H1 (cell line): ENCODE data around the gene PDYN. TPM values are rescaled to one million over a fixed set of nuclear protein-coding genes. Genes with fewer than 3 reads are reported as not detected.

ENCODE experiments used
- CTCF ChIA-PET: fragments of 300-600 bp; sonication (Branson Sonifier 250); formaldehyde crosslinking; loops from one replicate; lab custom pipeline; 2021; ENCODE audit not compliant: partially characterized antibody; lab: Charles Lee
- POLR2A ChIA-PET: fragments of 300-600 bp; sonication (Branson Sonifier 250); formaldehyde crosslinking; loops from one replicate; lab custom pipeline; 2021; ENCODE audit warnings: inconsistent platforms; ENCODE audit not compliant: partially characterized antibody; lab: Charles Lee
- DNase-seq, 2 experiments: peaks; one replicate each; pipeline versions ENCODE4 v3.0.0 to v3.0.0-alpha.2; 2010 to 2022; ENCODE audit warnings: low spot score in 2 of 2, low read depth in 1 of 2, mixed read lengths in 1 of 2
- FAIRE-seq: peaks from 2 replicates; lab custom pipeline; 2011; peaks lifted over from hg19 to GRCh38; lab: Jason Lieb, UNC
- H2AFZ ChIP-seq: 2 replicates; pipeline ENCODE4 v1.8.1; 2012; ENCODE audit warnings: low read length, inconsistent platforms
- H2AK5ac ChIP-seq: 2 replicates; pipeline ENCODE4 v1.6.1; 2013; ENCODE audit warnings: low read depth, low read length
- H2BK120ac ChIP-seq: replicated peaks from 2 replicates; pipeline ENCODE3; 2013; ENCODE audit warnings: low read depth, low read length, inconsistent platforms
- H2BK12ac ChIP-seq: 2 replicates; pipeline ENCODE4 v1.6.1; 2013; ENCODE audit warnings: low read depth, low read length
- H2BK15ac ChIP-seq: 2 replicates; pipeline ENCODE4 v1.6.1; 2013; ENCODE audit warnings: low read length
- H2BK20ac ChIP-seq: 2 replicates; pipeline ENCODE4 v1.6.1; 2013; ENCODE audit warnings: low read length
- H2BK5ac ChIP-seq: 2 replicates; pipeline ENCODE4 v1.6.1; 2013; ENCODE audit warnings: low read depth, low read length
- H3K14ac ChIP-seq: 2 replicates; pipeline ENCODE4 v1.6.1; 2013; ENCODE audit warnings: inconsistent platforms; ENCODE audit not compliant: insufficient read length
- H3K18ac ChIP-seq: 2 replicates; pipeline ENCODE4 v1.6.1; 2013; ENCODE audit warnings: low read length; ENCODE audit errors: extremely low read depth
- H3K23ac ChIP-seq: 2 replicates; pipeline ENCODE4 v1.6.1; 2013; ENCODE audit warnings: inconsistent platforms; ENCODE audit not compliant: insufficient read length
- H3K23me2 ChIP-seq: 2 replicates; pipeline ENCODE4 v1.6.1; 2013; ENCODE audit warnings: low read depth, low read length
- H3K27ac ChIP-seq: 2 replicates; pipeline ENCODE4 v1.6.1; 2011; ENCODE audit warnings: low read depth, low read length, inconsistent platforms
- H3K27me3 ChIP-seq, 4 experiments: replicated peaks in 1 of 4; 1 replicate in 1 of 4; 2 replicates in 3 of 4; pipeline versions ENCODE4 v1.6.1 to v1.8.1; 2011 to 2013; ENCODE audit warnings: low read length in 3 of 4, mild to moderate bottlenecking in 3 of 4, inconsistent platforms in 2 of 4, mixed read lengths in 2 of 4, moderate library complexity in 1 of 4; ENCODE audit not compliant: control insufficient read depth in 3 of 4, insufficient read depth in 3 of 4; ENCODE audit errors: extremely low read depth in 1 of 4
- H3K36me3 ChIP-seq, 4 experiments: 2 replicates each; pipeline versions ENCODE4 v1.6.1 to v1.8.1; 2011 to 2013; ENCODE audit warnings: mild to moderate bottlenecking in 4 of 4, low read length in 3 of 4, moderate library complexity in 2 of 4, control low read depth in 1 of 4, inconsistent platforms in 1 of 4; ENCODE audit not compliant: insufficient read depth in 4 of 4, control insufficient read depth in 2 of 4
- H3K4ac ChIP-seq: replicated peaks from 2 replicates; pipeline ENCODE3; 2013; ENCODE audit warnings: low read length, low read depth, mixed read lengths, inconsistent platforms; ENCODE audit not compliant: insufficient read length
- H3K4me1 ChIP-seq, 4 experiments: replicated peaks in 1 of 4; 1 replicate in 1 of 4; 2 replicates in 3 of 4; pipeline versions ENCODE4 v1.6.1 to v1.8.1; 2011 to 2013; ENCODE audit warnings: low read length in 3 of 4, inconsistent platforms in 2 of 4, mixed read lengths in 1 of 4; ENCODE audit not compliant: insufficient read depth in 4 of 4, control insufficient read depth in 3 of 4
- H3K4me2 ChIP-seq, 2 experiments: 2 replicates each; pipeline versions ENCODE4 v1.6.1 to v1.8.1; 2011 to 2013; ENCODE audit warnings: low read depth in 2 of 2, low read length in 2 of 2, control low read depth in 1 of 2, inconsistent platforms in 1 of 2, mild to moderate bottlenecking in 1 of 2; ENCODE audit not compliant: insufficient read depth in 1 of 2
- H3K4me3 ChIP-seq, 4 experiments: fragments of 200-600, 300-600 bp in 1 of 4; sonication (generic), shearing (Covaris generic), sonication (Bioruptor Twin) in 1 of 4; 2 replicates each; pipeline versions ENCODE4 v1.5.1 to v1.8.1; 2011 to 2016; ENCODE audit warnings: low read length in 4 of 4, low read depth in 3 of 4, control low read depth in 2 of 4, inconsistent platforms in 2 of 4, mild to moderate bottlenecking in 2 of 4, mixed read lengths in 1 of 4, moderate library complexity in 1 of 4; ENCODE audit not compliant: insufficient read depth in 2 of 4; ENCODE audit errors: extremely low read depth in 1 of 4
- H3K56ac ChIP-seq: replicated peaks from 2 replicates; pipeline ENCODE3; 2013; ENCODE audit warnings: low read depth, mild to moderate bottlenecking, mixed read lengths, low read length, inconsistent platforms; ENCODE audit not compliant: insufficient read length
- H3K79me1 ChIP-seq: 2 replicates; pipeline ENCODE4 v1.6.1; 2013; ENCODE audit warnings: low read depth, low read length, control low read depth
- H3K79me2 ChIP-seq, 2 experiments: 2 replicates each; pipeline versions ENCODE4 v1.6.1 to v1.8.1; 2012 to 2013; ENCODE audit warnings: low read length in 2 of 2, mild to moderate bottlenecking in 2 of 2, inconsistent platforms in 1 of 2; ENCODE audit not compliant: insufficient read depth in 2 of 2, control insufficient read depth in 1 of 2
- H3K9ac ChIP-seq, 4 experiments: replicated peaks in 1 of 4; 1 replicate in 1 of 4; 2 replicates in 3 of 4; pipeline versions ENCODE4 v1.6.1 to v1.8.1; 2011 to 2013; ENCODE audit warnings: low read depth in 3 of 4, low read length in 3 of 4, control low read depth in 2 of 4, mild to moderate bottlenecking in 2 of 4, moderate library complexity in 2 of 4, inconsistent platforms in 1 of 4; ENCODE audit errors: extremely low read depth in 1 of 4
- H3K9me3 ChIP-seq, 2 experiments: 2 replicates each; pipeline versions ENCODE4 v1.6.1 to v1.8.1; 2012 to 2013; ENCODE audit warnings: mild to moderate bottlenecking in 2 of 2, moderate library complexity in 2 of 2, control low read depth in 1 of 2, inconsistent platforms in 1 of 2, low read depth in 1 of 2, low read length in 1 of 2, mixed read lengths in 1 of 2; ENCODE audit not compliant: insufficient read depth in 2 of 2
- H4K20me1 ChIP-seq, 2 experiments: replicated peaks in 1 of 2; 2 replicates each; pipeline versions ENCODE3 to v1.8.1; 2011 to 2013; ENCODE audit warnings: inconsistent platforms in 2 of 2, low read length in 2 of 2, mild to moderate bottlenecking in 1 of 2; ENCODE audit not compliant: insufficient read depth in 2 of 2, control insufficient read depth in 1 of 2
- H4K5ac ChIP-seq: 2 replicates; pipeline ENCODE4 v1.6.1; 2013; ENCODE audit warnings: low read length, low read depth, mixed read lengths, inconsistent platforms; ENCODE audit not compliant: insufficient read length
- H4K8ac ChIP-seq: 2 replicates; pipeline ENCODE4 v1.8.0; 2013; ENCODE audit warnings: mild to moderate bottlenecking, moderate library complexity, low read length, inconsistent platforms; ENCODE audit not compliant: insufficient read depth; ENCODE audit errors: extremely low read depth
- H4K91ac ChIP-seq: replicated peaks from 2 replicates; pipeline ENCODE3; 2013; ENCODE audit warnings: low read length, mixed read lengths, inconsistent platforms; ENCODE audit not compliant: insufficient read length
- RAD21 ChIP-seq, 2 experiments: IDR thresholded peaks in 1 of 2; conservative IDR thresholded peaks in 1 of 2; 2 replicates each; pipeline ENCODE4 v1.6.1; 2011; ENCODE audit warnings: low read depth in 2 of 2, low read length in 2 of 2, improper control_type of control experiment in 1 of 2, inconsistent platforms in 1 of 2, mild to moderate bottlenecking in 1 of 2, moderate library complexity in 1 of 2
- TBP ChIP-seq: IDR thresholded peaks from 2 replicates; pipeline ENCODE4 v1.6.1; 2011; ENCODE audit warnings: low read depth, low read length, improper control_type of control experiment
- WGBS, 2 experiments: shearing (Covaris generic) in 1 of 2; methylation state at CpG; one replicate each; pipeline versions ENCODE4 v1.1.6 to v1.1.7; 2013 to 2015; ENCODE audit warnings: low lambda C conversion rate in 2 of 2, mixed read lengths in 2 of 2, inconsistent platforms in 1 of 2, low coverage in 1 of 2, missing lambda C conversion rate in 1 of 2; ENCODE audit not compliant: insufficient replicate concordance in 2 of 2, insufficient coverage in 1 of 2, insufficient read length in 1 of 2; ENCODE audit errors: extremely low coverage in 1 of 2, missing lambda C conversion rate in 1 of 2; 5-methylcytosine and 5-hydroxymethylcytosine counted together
- polyA plus RNA-seq, 7 experiments: library from polyadenylated mRNA; depleted of rRNA in 3 of 7; stranded (reverse) in 5 of 7; unstranded in 2 of 7; fragments of >200 nt in 5 of 7; fragments of 200-250 nt in 2 of 7; gene quantifications; 1 replicate in 5 of 7; 2 replicates in 1 of 7; 4 replicates in 1 of 7; pipeline versions ENCODE4 v1.2.1 to v1.2.3, GENCODE V29; 2011 to 2013; ENCODE audit warnings: missing spikeins in 2 of 7, mixed read lengths in 2 of 7
- total RNA-seq: library from RNA; stranded (reverse); fragmentation: NEBNext Ultra II Directional; extraction: Animal tissue kit (Norgen Biotek cat#: 25700); gene quantifications from 2 replicates; pipeline ENCODE4 v1.2.1, GENCODE V29; 2021

Gene PDYN
- total and polyA plus RNA-seq, 2 of the 8 experiments (the other 6 are each of a cell fraction or from before 2014, with no cell fraction given), result 0.54 to 0.60 TPM

DNA sequence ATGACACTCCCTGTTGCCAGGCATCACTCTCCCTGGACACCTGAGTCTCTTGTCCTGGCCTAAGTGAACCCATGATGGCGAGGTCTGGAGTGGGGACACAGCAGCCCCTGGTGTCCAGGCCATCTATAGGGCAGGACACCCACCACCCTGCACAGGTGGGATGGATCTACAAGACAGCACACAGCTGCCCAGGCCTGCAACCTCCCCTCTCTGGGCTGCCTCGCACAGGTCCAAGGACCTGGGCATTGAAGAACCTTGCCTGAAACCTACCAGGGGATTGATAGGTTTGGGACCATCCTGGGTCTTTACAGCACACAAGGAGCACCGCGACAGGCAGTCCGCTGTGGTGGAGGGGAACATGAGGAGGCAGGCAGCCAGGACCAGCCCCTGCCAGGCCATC, 11.2 kb downstream of the PDYN start:
- Histone ChIP-seq H4K91ac (no peak overlapping the region), H3K56ac (no peak overlapping the region), H2BK12ac (no peak overlapping the region), H4K8ac (no peak overlapping the region), H3K4me2 (no peak overlapping the region), H4K20me1 (no peaks in the 10 kb centered on the region), H2BK120ac (no peak overlapping the region), H3K23ac (no peak overlapping the region), H3K27ac (no peak overlapping the region), H3K36me3 (no peaks in the 10 kb centered on the region), H2AFZ (no peak overlapping the region), H3K79me1 (no peaks in the 10 kb centered on the region), H3K23me2 (no peaks in the 10 kb centered on the region), H3K18ac (no peak overlapping the region), H3K27me3 (no peaks in the 10 kb centered on the region; a peak in 1 of 7 replicates), H3K79me2 (no peaks in the 10 kb centered on the region), H3K4ac (no peak overlapping the region), H2BK20ac (no peak overlapping the region), H3K9ac (no peak overlapping the region), H3K14ac (no peak overlapping the region), H4K5ac (no peak overlapping the region), H3K9me3 (no peaks in the 10 kb centered on the region), H3K4me3 (no peak overlapping the region), H2BK15ac (no peak overlapping the region), H3K4me1 (no peaks in the 10 kb centered on the region), H2AK5ac (no peak overlapping the region), H2BK5ac (no peak overlapping the region)
- FAIRE-seq, result no peak
- CTCF ChIA-PET, result interaction anchor here (0.8 to 4.9 kb wide), 4 partner anchors 9 to 181 kb away, joined by 3 to 27 read pairs (median 4); no protein-coding TSS in a partner anchor
- POLR2A ChIA-PET, result no interaction called here
- 92% methylated on average over 5 of the region's 5 CpGs; no CpG with 5 or more reads in 1 of the 2 experiments for WGBS, 2 experiments
- DNase-seq, result no peak
- TF ChIP-seq RAD21 (IDR thresholded peaks at IDR 0.05 in 1 of 2, conservative IDR thresholded peaks at IDR 0.05 in 1 of 2; ENCODE audit: low read depth in 2 of 2, low read length in 2 of 2) (peak in 1 of 2 experiments; percentile 4; a peak in 1 of 4 replicates), TBP (no peak)
